ENCODE results near the gene MSTN.

MSTN gene

GRCh38 chr2:190082118-190082517 is 19.6 kb upstream of the MSTN start:
- Mint-ChIP-seq H3K9me3 (no peaks in the 10 kb centered on the region), H3K36me3 (no peaks in the 10 kb centered on the region), H3K27ac (no peak overlapping the region), H3K4me1 (no peaks in the 10 kb centered on the region), H3K4me3 (no peak overlapping the region)
- no peak for ATAC-seq
- no peak for DNase-seq (ENCODE audit: low spot score in 2 of 2)

- Mint-ChIP-seq H3K4me3 (no peak overlapping the region), H3K36me3 (no peaks in the 10 kb centered on the region), H3K9me3 (peaks cover 4% of the 10 kb centered on the region), H3K27ac (no peak overlapping the region), H3K4me1 (no peaks in the 10 kb centered on the region)
- ATAC-seq (no peak), DNase-seq (ENCODE audit: low spot score in 2 of 2) (no peak)
These were observed 18.1 kb upstream of the MSTN start for GRCh38 chr2:190080527-190081049.

GRCh38 chr2:190079160-190079559 is 16.6 kb upstream of the MSTN start:
- Mint-ChIP-seq H3K4me1 (no peaks in the 10 kb centered on the region), H3K9me3 (peaks cover 6% of the 10 kb centered on the region), H3K4me3 (no peak overlapping the region), H3K36me3 (no peaks in the 10 kb centered on the region), H3K27ac (no peak overlapping the region)
- ATAC-seq (peak; percentile 80), DNase-seq (ENCODE audit: low spot score in 2 of 2) (no peak)

- peaks cover 6% of the 10 kb centered on the region for H3K9me3 Mint-ChIP-seq
- no peaks in the 10 kb centered on the region for H3K4me1 Mint-ChIP-seq
These were observed 13.1 kb upstream of the MSTN start for GRCh38 chr2:190075623-190076022.

GRCh38 chr2:190069936-190070696 is 7.6 kb upstream of the MSTN start:
- H3K36me3 Mint-ChIP-seq = no peaks in the 10 kb centered on the region
- no peak overlapping the region for H3K4me3 Mint-ChIP-seq
- H3K9me3 Mint-ChIP-seq = no peaks in the 10 kb centered on the region
- H3K27ac Mint-ChIP-seq = no peak overlapping the region
- H3K4me1 Mint-ChIP-seq = no peaks in the 10 kb centered on the region
- ATAC-seq (no peak), DNase-seq (ENCODE audit: low spot score in 2 of 2) (no peak)

More at GRCh38 chr2:190075623-190076022, 13.1 kb upstream of the MSTN start:
- ATAC-seq (no peak), DNase-seq (ENCODE audit: low spot score in 2 of 2) (no peak)
- H3K27ac Mint-ChIP-seq = no peak overlapping the region
- no peaks in the 10 kb centered on the region for H3K36me3 Mint-ChIP-seq
- no peak overlapping the region for H3K4me3 Mint-ChIP-seq

- Mint-ChIP-seq H3K4me1 (no peaks in the 10 kb centered on the region), H3K36me3 (no peaks in the 10 kb centered on the region), H3K27ac (no peak overlapping the region), H3K4me3 (no peak overlapping the region), H3K9me3 (no peaks in the 10 kb centered on the region)
- DNase-seq (ENCODE audit: low spot score in 2 of 2) (no peak), ATAC-seq (peak; percentile 26)
These were observed 6.2 kb upstream of the MSTN start for GRCh38 chr2:190068764-190069163.

- Mint-ChIP-seq H3K36me3 (no peaks in the 10 kb centered on the region), H3K9me3 (no peaks in the 10 kb centered on the region), H3K4me3 (no peak overlapping the region), H3K27ac (no peak overlapping the region), H3K4me1 (no peaks in the 10 kb centered on the region)
- ATAC-seq (peak; percentile 16), DNase-seq (ENCODE audit: low spot score in 2 of 2) (no peak)
These were observed 3.3 kb upstream of the MSTN start for GRCh38 chr2:190065839-190066238.

- no peaks in the 10 kb centered on the region for H3K4me1 Mint-ChIP-seq
- no peaks in the 10 kb centered on the region for H3K9me3 Mint-ChIP-seq
- no peak overlapping the region for H3K27ac Mint-ChIP-seq
- ATAC-seq (no peak), DNase-seq (ENCODE audit: low spot score in 2 of 2) (no peak)
- H3K36me3 Mint-ChIP-seq = no peaks in the 10 kb centered on the region
- H3K4me3 Mint-ChIP-seq = no peak overlapping the region
These were observed 1.1 kb upstream of the MSTN start for GRCh38 chr2:190063624-190064023.

GRCh38 chr2:190062053-190062452 is 476 bp downstream of the MSTN start:
- Mint-ChIP-seq H3K4me3 (no peak overlapping the region), H3K9me3 (no peaks in the 10 kb centered on the region), H3K27ac (no peak overlapping the region), H3K4me1 (no peaks in the 10 kb centered on the region), H3K36me3 (no peaks in the 10 kb centered on the region)
- no peak for ATAC-seq
- no peak for DNase-seq (ENCODE audit: low spot score in 2 of 2)

GRCh38 chr2:190060626-190061025 is 1.9 kb downstream of the MSTN start:
- no peaks in the 10 kb centered on the region for H3K4me1 Mint-ChIP-seq
- H3K27ac Mint-ChIP-seq = no peak overlapping the region
- no peak for DNase-seq (ENCODE audit: low spot score in 2 of 2)
- no peaks in the 10 kb centered on the region for H3K36me3 Mint-ChIP-seq
- no peaks in the 10 kb centered on the region for H3K9me3 Mint-ChIP-seq
- no peak for ATAC-seq
- no peak overlapping the region for H3K4me3 Mint-ChIP-seq

GRCh38 chr2:190060019-190060418 is 2.5 kb downstream of the MSTN start:
- Mint-ChIP-seq H3K9me3 (no peaks in the 10 kb centered on the region), H3K4me1 (no peaks in the 10 kb centered on the region), H3K27ac (no peak overlapping the region), H3K36me3 (no peaks in the 10 kb centered on the region), H3K4me3 (no peak overlapping the region)
- no peak for ATAC-seq
- no peak for DNase-seq (ENCODE audit: low spot score in 2 of 2)

- no peak for ATAC-seq
- H3K4me3 Mint-ChIP-seq = no peak overlapping the region
- no peak for DNase-seq (ENCODE audit: low spot score in 2 of 2)
- no peak overlapping the region for H3K27ac Mint-ChIP-seq
- no peaks in the 10 kb centered on the region for H3K4me1 Mint-ChIP-seq
- no peaks in the 10 kb centered on the region for H3K36me3 Mint-ChIP-seq
- no peaks in the 10 kb centered on the region for H3K9me3 Mint-ChIP-seq
These were observed 9.1 kb downstream of the MSTN start for GRCh38 chr2:190053426-190053825.

GRCh38 chr2:190052307-190052706 is 10.2 kb downstream of the MSTN start:
- no peaks in the 10 kb centered on the region for H3K36me3 Mint-ChIP-seq
- no peak overlapping the region for H3K4me3 Mint-ChIP-seq
- ATAC-seq (no peak), DNase-seq (ENCODE audit: low spot score in 2 of 2) (no peak)
- H3K27ac Mint-ChIP-seq = no peak overlapping the region
- H3K9me3 Mint-ChIP-seq = no peaks in the 10 kb centered on the region
- no peaks in the 10 kb centered on the region for H3K4me1 Mint-ChIP-seq

- ATAC-seq (no peak), DNase-seq (ENCODE audit: low spot score in 2 of 2) (no peak)
- no peak overlapping the region for H3K4me3 Mint-ChIP-seq
- no peak overlapping the region for H3K27ac Mint-ChIP-seq
- H3K4me1 Mint-ChIP-seq = no peaks in the 10 kb centered on the region
- no peaks in the 10 kb centered on the region for H3K36me3 Mint-ChIP-seq
- no peaks in the 10 kb centered on the region for H3K9me3 Mint-ChIP-seq
These were observed 11.3 kb downstream of the MSTN start for GRCh38 chr2:190051223-190051622.

GRCh38 chr2:190050001-190050400 is 12.5 kb downstream of the MSTN start:
- Mint-ChIP-seq H3K4me1 (no peaks in the 10 kb centered on the region), H3K36me3 (no peaks in the 10 kb centered on the region), H3K9me3 (no peaks in the 10 kb centered on the region), H3K4me3 (no peak overlapping the region), H3K27ac (no peak overlapping the region)
- ATAC-seq (no peak), DNase-seq (ENCODE audit: low spot score in 2 of 2) (no peak)

GRCh38 chr2:190044866-190045265 is 17.7 kb downstream of the MSTN start:
- Mint-ChIP-seq H3K4me1 (no peaks in the 10 kb centered on the region), H3K9me3 (no peaks in the 10 kb centered on the region), H3K36me3 (no peaks in the 10 kb centered on the region), H3K4me3 (no peak overlapping the region), H3K27ac (no peak overlapping the region)
- ATAC-seq (no peak), DNase-seq (ENCODE audit: low spot score in 2 of 2) (no peak)
